Non-pigmented ciliary epithelial cell (primary cell): ENCODE data around the gene PROC.

Source experiments
- DNase-seq: peaks from one replicate; pipeline ENCODE4 v3.0.0-alpha.2; 2010; ENCODE audit warnings: low read depth

PROC gene

GRCh38 chr2:127414638-127415592 lies 3.3 kb upstream of the PROC start:
- no peak for DNase-seq

- DNase-seq = no peak
These were observed 2.4 kb upstream of the PROC start for GRCh38 chr2:127415593-127416505.

GRCh38 chr2:127416506-127417001 lies 1.7 kb upstream of the PROC start:
- no peak for DNase-seq

- DNase-seq = no peak
These were observed 821 bp upstream of the PROC start for GRCh38 chr2:127417406-127417805.

- DNase-seq = no peak
These were observed 844 bp downstream of the PROC start for GRCh38 chr2:127419112-127419430.

- no peak for DNase-seq
These were observed 1.3 kb downstream of the PROC start for GRCh38 chr2:127419448-127420038.

- no peak for DNase-seq
These were observed 2.0 kb downstream of the PROC start for GRCh38 chr2:127420039-127420864.

- DNase-seq = no peak
These were observed 3.0 kb downstream of the PROC start for GRCh38 chr2:127421116-127421800.

- DNase-seq = no peak
These were observed 3.8 kb downstream of the PROC start for GRCh38 chr2:127421871-127422558.

- DNase-seq = no peak
These were observed 4.6 kb downstream of the PROC start for GRCh38 chr2:127422559-127423477.

GRCh38 chr2:127423478-127423843 lies 5.2 kb downstream of the PROC start:
- DNase-seq = no peak

- DNase-seq = no peak
These were observed 5.7 kb downstream of the PROC start for GRCh38 chr2:127423880-127424279.

- no peak for DNase-seq
These were observed 6.6 kb downstream of the PROC start for GRCh38 chr2:127424598-127425520.

GRCh38 chr2:127425540-127426490 lies 7.6 kb downstream of the PROC start:
- DNase-seq = no peak

- no peak for DNase-seq
These were observed 8.5 kb downstream of the PROC start for GRCh38 chr2:127426501-127427354.
